Skeletal muscle tissue (tissue), 4 donors: ENCODE results near the gene IFITM5. TPM values are rescaled to one million over a fixed set of nuclear protein-coding genes. Genes with fewer than 3 reads are reported as not detected.

Experiments
- H3K27ac ChIP-seq: one replicate; pipeline ENCODE4 v1.7.0; 2013; ENCODE audit warnings: mild to moderate bottlenecking, low read depth, low read length, inconsistent platforms
- H3K27me3 ChIP-seq, 3 donors: one replicate each; pipeline ENCODE4 v1.7.0; 2013; ENCODE audit warnings: low read length in 3 of 3; ENCODE audit not compliant: control insufficient read depth in 3 of 3, insufficient read depth in 3 of 3
- H3K36me3 ChIP-seq, 3 donors: one replicate each; pipeline ENCODE4 v1.7.0; 2013; ENCODE audit warnings: low read length in 3 of 3; ENCODE audit not compliant: control insufficient read depth in 3 of 3, insufficient read depth in 3 of 3
- H3K4me1 ChIP-seq, 3 donors: one replicate each; pipeline ENCODE4 v1.7.0; 2013; ENCODE audit warnings: low read length in 3 of 3, mild to moderate bottlenecking in 3 of 3; ENCODE audit not compliant: control insufficient read depth in 3 of 3, insufficient read depth in 3 of 3
- H3K4me3 ChIP-seq, 3 donors: one replicate each; pipeline ENCODE4 v1.7.0; 2013; ENCODE audit warnings: low read length in 3 of 3
- H3K9ac ChIP-seq, 3 donors: one replicate each; pipeline ENCODE4 v1.7.0; 2013; ENCODE audit warnings: low read length in 3 of 3, mild to moderate bottlenecking in 3 of 3, moderate library complexity in 2 of 3, low read depth in 1 of 3
- H3K9me3 ChIP-seq, 3 donors: one replicate each; pipeline ENCODE4 v1.7.0; 2013; ENCODE audit warnings: low read length in 3 of 3; ENCODE audit not compliant: control insufficient read depth in 3 of 3
- total RNA-seq: library from RNA; depleted of rRNA; stranded (reverse); fragments of >200 nt; gene quantifications from one replicate; pipeline ENCODE4 v1.2.3, GENCODE V29; 2014
- donor health status: Osteomylitis.

Gene IFITM5
- total RNA-seq, 1 donor from 2014 or later = not detected

GRCh38 chr11:306645-307371, 7.5 kb upstream of the IFITM5 start:
- H3K9me3 ChIP-seq = no peaks in the 10 kb centered on the region
- H3K9ac ChIP-seq = peak overlapping the region in 2 of 3 donors; percentile 8 to 53
- H3K27ac ChIP-seq = peak overlapping the region; percentile 87
- no peak overlapping the region for H3K4me3 ChIP-seq
- H3K4me1 ChIP-seq = peaks cover 12 to 24% (median 18%) of the 10 kb centered on the region in 3 donors
- H3K36me3 ChIP-seq = no peaks in the 10 kb centered on the region
- H3K27me3 ChIP-seq = peaks cover 2 to 15% (median 10%) of the 10 kb centered on the region in 3 donors

- Histone ChIP-seq H3K4me1 (peaks cover 12 to 22% (median 18%) of the 10 kb centered on the region in 3 donors), H3K36me3 (no peaks in the 10 kb centered on the region), H3K4me3 (no peak overlapping the region), H3K27me3 (peaks cover 0 to 12% (median 10%) of the 10 kb centered on the region in 3 donors), H3K9me3 (no peaks in the 10 kb centered on the region), H3K27ac (peak overlapping the region; percentile 13), H3K9ac (no peak overlapping the region)
Measured at GRCh38 chr11:305844-306211, 6.5 kb upstream of the IFITM5 start.

- Histone ChIP-seq H3K4me1 (peaks cover 12 to 22% (median 20%) of the 10 kb centered on the region in 3 donors), H3K27me3 (peaks cover 5 to 17% (median 13%) of the 10 kb centered on the region in 3 donors), H3K27ac (no peak overlapping the region), H3K4me3 (no peak overlapping the region), H3K9ac (no peak overlapping the region), H3K9me3 (no peaks in the 10 kb centered on the region), H3K36me3 (no peaks in the 10 kb centered on the region)
Measured at GRCh38 chr11:304915-305843, 5.9 kb upstream of the IFITM5 start.

GRCh38 chr11:304061-304506, 4.8 kb upstream of the IFITM5 start:
- no peaks in the 10 kb centered on the region for H3K36me3 ChIP-seq
- peaks cover 11 to 17% (median 12%) of the 10 kb centered on the region in 3 donors for H3K27me3 ChIP-seq
- no peak overlapping the region for H3K27ac ChIP-seq
- H3K9me3 ChIP-seq = no peaks in the 10 kb centered on the region
- peaks cover 8 to 19% (median 17%) of the 10 kb centered on the region in 3 donors for H3K4me1 ChIP-seq
- H3K4me3 ChIP-seq = no peak overlapping the region
- H3K9ac ChIP-seq = no peak overlapping the region

DNA sequence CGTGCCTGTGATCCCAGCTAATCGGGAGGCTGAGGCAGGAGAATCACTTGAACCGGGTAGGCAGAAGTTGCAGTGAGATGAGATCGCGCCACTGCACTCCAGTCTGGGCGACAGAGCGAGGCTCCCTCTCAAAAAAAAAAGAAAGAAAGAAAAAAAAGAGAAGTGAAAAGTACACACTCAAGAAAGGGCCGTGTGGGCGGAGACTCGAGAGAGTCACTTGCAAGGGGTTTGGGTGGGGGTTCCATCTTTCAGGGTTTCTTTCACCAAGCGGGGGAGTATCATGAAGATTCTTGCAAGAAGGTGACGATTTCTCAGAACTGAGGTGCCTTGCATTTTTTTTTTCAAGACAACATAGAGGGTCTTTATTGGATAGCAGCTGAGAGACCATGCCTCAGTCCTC, 4.0 kb upstream of the IFITM5 start:
- no peaks in the 10 kb centered on the region for H3K36me3 ChIP-seq
- H3K9me3 ChIP-seq = no peaks in the 10 kb centered on the region
- peaks cover 8 to 18% (median 17%) of the 10 kb centered on the region in 3 donors for H3K4me1 ChIP-seq
- no peak overlapping the region for H3K4me3 ChIP-seq
- no peak overlapping the region for H3K27ac ChIP-seq
- peaks cover 10 to 20% (median 19%) of the 10 kb centered on the region in 3 donors for H3K27me3 ChIP-seq
- no peak overlapping the region for H3K9ac ChIP-seq

DNA sequence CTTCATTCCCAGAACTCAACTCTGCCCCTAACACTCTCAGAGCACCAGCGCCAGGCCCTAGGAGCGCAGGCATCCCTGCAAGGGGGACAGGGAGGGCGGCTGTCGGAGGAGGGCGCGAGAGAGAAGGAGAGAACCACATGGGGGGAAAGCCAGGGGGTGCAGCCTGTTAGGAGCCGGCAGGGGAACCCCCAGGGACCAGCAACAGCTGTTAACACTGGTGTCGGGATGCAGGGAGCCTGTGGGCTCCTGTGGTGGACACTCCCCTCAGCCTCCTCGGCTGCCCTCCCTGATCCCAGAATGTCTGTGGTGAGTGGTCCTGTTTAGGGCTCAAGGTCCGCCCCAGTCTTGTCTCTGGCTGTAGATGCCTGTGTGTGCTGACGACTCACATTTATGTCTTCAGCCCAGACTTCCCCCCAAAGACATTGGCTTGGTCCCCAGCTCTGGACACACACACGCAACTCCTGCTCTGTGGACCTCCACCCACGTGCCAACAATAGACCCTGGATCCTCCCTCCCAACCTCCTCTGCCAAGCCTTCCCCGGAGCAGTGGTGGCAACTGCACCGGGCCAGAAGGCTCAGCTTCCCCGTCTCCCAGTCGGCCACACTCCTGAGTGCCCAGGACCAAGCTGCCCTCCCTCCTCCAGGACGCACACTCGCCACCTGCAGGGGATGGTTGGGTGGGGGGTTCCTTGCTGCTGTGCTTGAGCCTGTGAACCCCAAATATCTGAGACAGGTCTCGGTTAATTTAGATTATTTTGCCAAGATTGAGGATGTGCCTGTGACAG, 817 bp upstream of the IFITM5 start:
- no peak overlapping the region for H3K9ac ChIP-seq
- H3K4me1 ChIP-seq = peaks cover 5 to 11% (median 9%) of the 10 kb centered on the region in 3 donors
- H3K36me3 ChIP-seq = no peaks in the 10 kb centered on the region
- peaks cover 18 to 31% (median 27%) of the 10 kb centered on the region in 3 donors for H3K27me3 ChIP-seq
- no peak overlapping the region for H3K27ac ChIP-seq
- H3K4me3 ChIP-seq = no peak overlapping the region
- no peaks in the 10 kb centered on the region for H3K9me3 ChIP-seq

- Histone ChIP-seq H3K4me1 (peaks cover 3 to 11% (median 7%) of the 10 kb centered on the region in 3 donors), H3K9ac (no peak overlapping the region), H3K27me3 (peaks cover 18 to 34% (median 33%) of the 10 kb centered on the region in 3 donors), H3K36me3 (peaks cover 0 to 2% (median 0%) of the 10 kb centered on the region in 3 donors), H3K27ac (no peak overlapping the region), H3K9me3 (no peaks in the 10 kb centered on the region), H3K4me3 (no peak overlapping the region)
Measured at GRCh38 chr11:298406-299065, 790 bp downstream of the IFITM5 start.

DNA sequence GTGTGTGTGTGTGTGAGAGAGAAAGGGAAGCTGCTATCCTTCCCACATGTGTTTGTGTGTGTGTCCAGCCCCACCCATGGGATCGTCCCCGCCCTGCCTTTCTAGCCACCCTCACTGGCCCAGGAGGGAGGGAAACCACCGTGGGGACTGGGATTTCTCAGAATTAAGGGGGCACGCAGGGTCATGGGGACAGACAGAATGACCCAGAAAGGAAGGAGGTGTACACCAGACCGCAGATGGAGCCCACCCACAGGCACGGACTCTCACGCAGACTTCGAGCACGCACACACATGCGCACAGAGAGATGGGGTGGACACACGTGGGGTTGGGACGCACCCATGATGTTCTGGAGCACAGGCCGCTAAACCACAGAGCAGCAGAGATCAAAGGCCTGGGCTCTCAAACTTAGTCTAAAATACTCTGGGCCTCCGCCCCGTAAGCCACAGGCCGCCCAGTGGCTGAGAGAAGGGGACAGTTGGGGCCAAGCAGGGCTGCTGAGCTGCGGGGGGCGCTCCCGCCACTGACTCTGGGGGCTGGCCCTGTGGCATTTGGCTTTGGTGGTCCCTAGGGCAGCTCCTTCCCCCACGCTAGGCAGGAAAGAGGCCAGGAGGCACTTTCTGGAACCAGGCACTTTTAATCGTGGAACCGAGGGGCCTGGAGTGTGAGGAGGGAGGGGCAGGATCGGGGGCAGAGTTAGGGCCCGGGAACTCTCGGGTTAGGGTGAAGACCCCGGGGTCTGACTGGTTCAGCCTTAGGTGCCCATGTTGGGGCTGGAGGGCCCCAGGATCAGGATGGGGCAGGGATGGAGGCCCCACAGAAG, 1.5 kb downstream of the IFITM5 start:
- Histone ChIP-seq H3K27ac (no peak overlapping the region), H3K4me1 (peaks cover 3 to 11% (median 7%) of the 10 kb centered on the region in 3 donors), H3K27me3 (peaks cover 18 to 34% (median 33%) of the 10 kb centered on the region in 3 donors), H3K9ac (no peak overlapping the region), H3K4me3 (no peak overlapping the region), H3K9me3 (no peaks in the 10 kb centered on the region), H3K36me3 (peaks cover 0 to 2% (median 0%) of the 10 kb centered on the region in 3 donors)
